ENCODE data around the gene FCRLA.
"Not testable (repeated sequence)": the region's sequence is repeated elsewhere in the genome, so short reads cannot be mapped to it uniquely, and the experiment has no call there.

- not testable (repeated sequence) for TF ChIP-seq CTCF (conservative IDR thresholded peaks at IDR 0.05; ENCODE audit: low read length); EZH2phosphoT487 (IDR thresholded peaks at IDR 0.05; ENCODE audit: borderline replicate concordance, low read depth, low read length)
Measured at GRCh38 chr1:161674908-161675307, 32.1 kb upstream of the FCRLA start.

Measured in OCI-LY7 (cell line).